ENCODE results near the gene CYGB.
"Not testable (repeated sequence)": the region's sequence is repeated elsewhere in the genome, so short reads cannot be mapped to it uniquely, and the experiment has no call there.

Gene CYGB

GRCh38 chr17:76535788-76536510 is 1.6 kb downstream of the CYGB start:
- no peak for DNase-seq

- DNase-seq: no peak
Measured at GRCh38 chr17:76534831-76535732, 2.4 kb downstream of the CYGB start.

- not testable (repeated sequence) for DNase-seq
Measured at GRCh38 chr17:76533640-76534359, 3.7 kb downstream of the CYGB start.

- no peak for DNase-seq
Measured at GRCh38 chr17:76532072-76532651, 5.3 kb downstream of the CYGB start.

- DNase-seq: no peak
Measured at GRCh38 chr17:76531486-76532038, 5.9 kb downstream of the CYGB start.

GRCh38 chr17:76530811-76531485 is 6.6 kb downstream of the CYGB start:
- DNase-seq: no peak

- DNase-seq: no peak
Measured at GRCh38 chr17:76530095-76530723, 7.3 kb downstream of the CYGB start.

- DNase-seq: no peak
Measured at GRCh38 chr17:76529224-76530094, 8.1 kb downstream of the CYGB start.

- DNase-seq: no peak
Measured at GRCh38 chr17:76528528-76529223, 8.8 kb downstream of the CYGB start.

GRCh38 chr17:76528156-76528527 is 9.4 kb downstream of the CYGB start:
- no peak for DNase-seq

- peak; percentile 69 for DNase-seq
Measured at GRCh38 chr17:76527430-76528111, 9.9 kb downstream of the CYGB start.

- not testable (repeated sequence) for DNase-seq
Measured at GRCh38 chr17:76527016-76527415, 10.5 kb downstream of the CYGB start.

- DNase-seq: not testable (repeated sequence)
Measured at GRCh38 chr17:76525513-76525833, 12.0 kb downstream of the CYGB start.

GRCh38 chr17:76524598-76525512 is 12.7 kb downstream of the CYGB start:
- DNase-seq: no peak

- DNase-seq: peak; percentile 97
Measured at GRCh38 chr17:76523084-76524037, 14.1 kb downstream of the CYGB start.

- not testable (repeated sequence) for DNase-seq
Measured at GRCh38 chr17:76521683-76522082, 15.8 kb downstream of the CYGB start.

GRCh38 chr17:76521262-76521661 is 16.2 kb downstream of the CYGB start:
- DNase-seq: no peak
